K562 (cell line): Measurements from ENCODE around the gene PARK7. TPM values are rescaled to one million over a fixed set of nuclear protein-coding genes. Genes with fewer than 3 reads are reported as not detected.
A peak's percentile ranks its signal among the peaks of the same experiment; 100 is the strongest.

ENCODE experiments used
- ATAC-seq: fragments of 200-7000 bp; cut with Tn5 transposase; 3 replicates; pipeline ENCODE4 v1.9.1; 2020; ENCODE audit warnings: moderate library complexity
- BruUV-seq: library from RNA; stranded (reverse); fragments of 400-500 nt; replicated peaks from 2 replicates; lab custom pipeline; 2021; lab: Mats Ljungman, UMichigan
- CTCF ChIA-PET: fragments of 300-600 bp; formaldehyde crosslinking; extraction: SDS; loops from one replicate; lab custom pipeline; 2021; ENCODE audit warnings: low intra/inter-chr PET ratio; lab: Yijun Ruan, JAX
- POLR2A ChIA-PET: fragments of 300-600, 350-650 bp; sonication (Branson Sonifier 250); formaldehyde crosslinking; extraction: SDS; loops from one replicate; lab custom pipeline; 2021; ENCODE audit warnings: antibody characterized with exemption, inconsistent platforms; lab: Yijun Ruan, JAX
- DNase-seq, 4 experiments: peaks; one replicate each; pipeline versions ENCODE4 v3.0.0 to v3.0.0-alpha.2; 2011 to 2018; ENCODE audit warnings: low spot score in 3 of 4, mixed read lengths in 3 of 4; ENCODE audit errors: extremely low read depth in 1 of 4
- FAIRE-seq: peaks from 2 replicates; lab custom pipeline; 2011; peaks lifted over from hg19 to GRCh38; lab: Jason Lieb, UNC
- H2AFZ ChIP-seq: 2 replicates; pipeline ENCODE4 v1.6.0; 2011; ENCODE audit warnings: low read depth, low read length, control low read depth, inconsistent platforms
- H3K27ac ChIP-seq: fragments of 200-600 bp; 3 replicates; pipeline ENCODE4 v1.8.0; 2011; ENCODE audit warnings: low read depth, mild to moderate bottlenecking, control low read depth, inconsistent platforms, low read length, moderate library complexity, mixed read lengths; ENCODE audit errors: extremely low read depth
- H3K27me3 ChIP-seq, 2 experiments: fragments of 300-600 bp in 1 of 2; 2 replicates in 1 of 2; 3 replicates in 1 of 2; pipeline versions ENCODE4 v1.6.0 to v1.8.0; 2011; ENCODE audit warnings: inconsistent platforms in 2 of 2, low read length in 2 of 2, mild to moderate bottlenecking in 1 of 2, mixed read lengths in 1 of 2, moderate library complexity in 1 of 2; ENCODE audit not compliant: control insufficient read depth in 2 of 2, insufficient read depth in 2 of 2
- H3K36me3 ChIP-seq: fragments of 300-600 bp; 3 replicates; pipeline ENCODE4 v1.8.0; 2011; ENCODE audit warnings: mild to moderate bottlenecking, low read length, inconsistent platforms; ENCODE audit not compliant: control insufficient read depth, insufficient read depth
- H3K4me1 ChIP-seq, 2 experiments: fragments of 200-600 bp in 1 of 2; replicated peaks in 1 of 2; 2 replicates in 1 of 2; 3 replicates in 1 of 2; pipeline versions ENCODE4 v1.5.1 to v1.8.0; 2011; ENCODE audit warnings: inconsistent platforms in 2 of 2, low read length in 2 of 2, mild to moderate bottlenecking in 1 of 2, mixed read lengths in 1 of 2, moderate library complexity in 1 of 2; ENCODE audit not compliant: control insufficient read depth in 2 of 2, insufficient read depth in 2 of 2
- H3K4me2 ChIP-seq: 2 replicates; pipeline ENCODE4 v1.6.1; 2011; ENCODE audit warnings: low read length, control low read depth, inconsistent platforms, mixed read lengths; ENCODE audit not compliant: insufficient read depth
- H3K4me3 ChIP-seq: fragments of 200-600 bp; sonication (generic), shearing (Covaris generic); 2 replicates; pipeline ENCODE4 v1.5.1; 2016; ENCODE audit warnings: control low read depth, inconsistent platforms
- H3K79me2 ChIP-seq: fragments of 200-600 bp; 3 replicates; pipeline ENCODE4 v1.8.0; 2011; ENCODE audit warnings: low read length, inconsistent platforms; ENCODE audit not compliant: control insufficient read depth, insufficient read depth
- H3K9ac ChIP-seq, 2 experiments: 2 replicates each; pipeline versions ENCODE4 v1.6.0 to v1.6.1; 2011; ENCODE audit warnings: low read depth in 2 of 2, low read length in 2 of 2, control low read depth in 1 of 2, inconsistent platforms in 1 of 2, mild to moderate bottlenecking in 1 of 2, mixed read lengths in 1 of 2; ENCODE audit not compliant: insufficient read depth in 1 of 2
- H3K9me1 ChIP-seq: one replicate; pipeline ENCODE4 v1.6.0; 2011; ENCODE audit warnings: inconsistent platforms, mild to moderate bottlenecking, low read length, moderate library complexity; ENCODE audit not compliant: control insufficient read depth, insufficient read depth
- H3K9me3 ChIP-seq: replicated peaks from 2 replicates; pipeline ENCODE4 v1.5.1; 2011; ENCODE audit warnings: low read depth, low read length, inconsistent platforms; ENCODE audit not compliant: control insufficient read depth, insufficient read depth
- H4K20me1 ChIP-seq: replicated peaks from 2 replicates; pipeline ENCODE4 v1.6.1; 2011; ENCODE audit warnings: low read length, inconsistent platforms, mixed read lengths; ENCODE audit not compliant: control insufficient read depth, insufficient read depth
- CBX8 ChIP-seq: fragments of 200-600 bp; sonication (generic); IDR thresholded peaks from 2 replicates; pipeline ENCODE4 v1.6.1; 2012; ENCODE audit warnings: borderline replicate concordance, mixed run types, low read depth, mild to moderate bottlenecking, moderate library complexity, mixed read lengths, low read length, control low read depth, inconsistent platforms; ENCODE audit not compliant: poor library complexity, severe bottlenecking; ENCODE audit errors: extremely low read depth
- CEBPB ChIP-seq: fragments of 450-650 bp; IDR thresholded peaks from 2 replicates; pipeline ENCODE4 v1.6.1; 2016; ENCODE audit warnings: missing genetic modification characterization, missing compliant biosample characterization
- CEBPG ChIP-seq, 3 experiments: fragments of 200-800 bp in 1 of 3; sonication (Bioruptor generic) in 1 of 3; sonication (generic) in 1 of 3; formaldehyde crosslinking in 1 of 3; IDR thresholded peaks in 2 of 3; conservative IDR thresholded peaks in 1 of 3; 2 replicates each; pipeline versions ENCODE4 v1.6.1 to v1.8.0; 2016 to 2022; ENCODE audit warnings: missing compliant biosample characterization in 2 of 3, missing genetic modification characterization in 2 of 3, mild to moderate bottlenecking in 1 of 3, missing genetic modification reagents in 1 of 3
- GATAD2B ChIP-seq: fragments of 450-650 bp; IDR thresholded peaks from 2 replicates; pipeline ENCODE4 v1.6.1; 2017; ENCODE audit warnings: mild to moderate bottlenecking, borderline replicate concordance
- PBX2 ChIP-seq, 2 experiments: IDR thresholded peaks in 1 of 2; conservative IDR thresholded peaks in 1 of 2; 2 replicates each; pipeline ENCODE4 v1.6.1; 2016; ENCODE audit warnings: low read depth in 2 of 2, mild to moderate bottlenecking in 1 of 2, missing compliant biosample characterization in 1 of 2, missing genetic modification characterization in 1 of 2, moderate library complexity in 1 of 2
- PRPF4 ChIP-seq: fragments of 200-400 bp; formaldehyde crosslinking; IDR thresholded peaks from one replicate; pipeline ENCODE4 v1.6.1; 2017; ENCODE audit warnings: low read length, low read depth, mild to moderate bottlenecking; ENCODE audit not compliant: insufficient read depth, poor library complexity, severe bottlenecking
- WGBS: fragments of 100-300 bp; shearing (Covaris generic); methylation state at CpG from one replicate; pipeline ENCODE4 v1.1.6; 2016; ENCODE audit warnings: low coverage, mixed read lengths; ENCODE audit not compliant: insufficient coverage; ENCODE audit errors: missing lambda C conversion rate; 5-methylcytosine and 5-hydroxymethylcytosine counted together
- in situ Hi-C: fragments of 300-500 bp; cut with MboI; formaldehyde crosslinking; loops from 4 replicates; pipeline ENCODE4 v1.15.0; 2018; ENCODE audit warnings: inconsistent platforms, mixed read lengths
- intact Hi-C: fragments of 100-400 bp; cut with micrococcal nuclease; formaldehyde crosslinking; loops from 2 replicates; pipeline ENCODE4 v1.14.2; 2022
- polyA plus RNA-seq, 8 experiments: library from polyadenylated mRNA; depleted of rRNA in 4 of 8; stranded (reverse) in 5 of 8; unstranded in 3 of 8; fragments of >200 nt; fragmentation: Nextera tagmentation in 2 of 8; fragmentation: Illumina TruSeq in 1 of 8; extraction: Ambion mirVana in 2 of 8; extraction: Trizol in 1 of 8; gene quantifications; 2 replicates each; pipeline versions ENCODE4 v1.2.1 to v1.2.3, GENCODE V29; 2011 to 2014; ENCODE audit warnings: inconsistent platforms in 1 of 8, missing spikeins in 1 of 8
- total RNA-seq, 7 experiments: library from RNA; depleted of rRNA in 6 of 7; stranded (reverse); fragments of >200 nt in 6 of 7; fragmentation: Illumina TruSeq in 2 of 7; extraction: Trizol in 2 of 7; gene quantifications; 2 replicates each; pipeline versions ENCODE4 v1.2.1 to v1.2.3, GENCODE V29; 2011 to 2021; ENCODE audit warnings: low replicate concordance in 1 of 7

The PARK7 gene
- total and polyA plus RNA-seq, 9 of the 15 experiments (the other 6 are each of a cell fraction or from before 2014, with no cell fraction given): 374 to 1,298 (median 484) TPM

GRCh38 chr1:8017495-8018197 lies 56.1 kb downstream of the PARK7 start:
- ChIA-PET CTCF (interaction anchor here (0.5 to 3.5 kb wide), 7 partner anchors 32 to 348 kb away, joined by 3 to 37 read pairs (median 4); no protein-coding TSS in a partner anchor), POLR2A (interaction anchor here (1.1 kb wide), 1 partner anchor 297 kb away, joined by 3 read pairs; no protein-coding TSS in a partner anchor)
- TF ChIP-seq CEBPB (peak; percentile 27; the same call in 1 of the 2 replicates), PBX2 (CRISPR knock-in tag; IDR thresholded peaks at IDR 0.05; ENCODE audit: low read depth) (no peak), PBX2 (tag; conservative IDR thresholded peaks at IDR 0.05; ENCODE audit: low read depth) (peak; percentile 72), CBX8 (peak; percentile 88), GATAD2B (no peak), CEBPG (CRISPR knock-in tag; IDR thresholded peaks at IDR 0.05) (no peak), CEBPG (tag; conservative IDR thresholded peaks at IDR 0.05 in 1 of 2, IDR thresholded peaks at IDR 0.05 in 1 of 2) (peak in 1 of 2 experiments; percentile 68; a peak in 3 of 4 replicates), PRPF4 (no peak)
- H3K4me1 ChIP-seq: peaks cover 0 to 7% of the 10 kb centered on the region in 2 experiments; a peak in 1 of 5 replicates
- H3K9ac ChIP-seq: no peak overlapping the region
- H4K20me1 ChIP-seq: no peaks in the 10 kb centered on the region; the same call in 1 of the 2 replicates
- no peaks in the 10 kb centered on the region for H3K9me3 ChIP-seq
- DNase-seq (no peak), ATAC-seq (no peak), FAIRE-seq (no peak)
- no peak overlapping the region for H3K4me2 ChIP-seq
- H3K9me1 ChIP-seq: no peaks in the 10 kb centered on the region
- intact Hi-C loops (loop anchor here (5.0 kb wide), 1 partner anchor 350 kb away; no protein-coding TSS in a partner anchor), in situ Hi-C loops (loop anchor here (5.0 to 10.0 kb wide), 2 partner anchors 295 to 353 kb away; no protein-coding TSS in a partner anchor)
- H3K79me2 ChIP-seq: no peaks in the 10 kb centered on the region
- H2AFZ ChIP-seq: no peak overlapping the region
- no peak overlapping the region for H3K27ac ChIP-seq
- 7% methylated on average over 5 of the region's 5 CpGs for WGBS
- no peak overlapping the region for H3K4me3 ChIP-seq
- no peaks in the 10 kb centered on the region for H3K36me3 ChIP-seq
- no TSS peak for BruUV-seq
- peaks cover 5 to 13% of the 10 kb centered on the region in 2 experiments for H3K27me3 ChIP-seq
